ENCODE results near the gene MNDA.

- TF ChIP-seq, protein P1, sequence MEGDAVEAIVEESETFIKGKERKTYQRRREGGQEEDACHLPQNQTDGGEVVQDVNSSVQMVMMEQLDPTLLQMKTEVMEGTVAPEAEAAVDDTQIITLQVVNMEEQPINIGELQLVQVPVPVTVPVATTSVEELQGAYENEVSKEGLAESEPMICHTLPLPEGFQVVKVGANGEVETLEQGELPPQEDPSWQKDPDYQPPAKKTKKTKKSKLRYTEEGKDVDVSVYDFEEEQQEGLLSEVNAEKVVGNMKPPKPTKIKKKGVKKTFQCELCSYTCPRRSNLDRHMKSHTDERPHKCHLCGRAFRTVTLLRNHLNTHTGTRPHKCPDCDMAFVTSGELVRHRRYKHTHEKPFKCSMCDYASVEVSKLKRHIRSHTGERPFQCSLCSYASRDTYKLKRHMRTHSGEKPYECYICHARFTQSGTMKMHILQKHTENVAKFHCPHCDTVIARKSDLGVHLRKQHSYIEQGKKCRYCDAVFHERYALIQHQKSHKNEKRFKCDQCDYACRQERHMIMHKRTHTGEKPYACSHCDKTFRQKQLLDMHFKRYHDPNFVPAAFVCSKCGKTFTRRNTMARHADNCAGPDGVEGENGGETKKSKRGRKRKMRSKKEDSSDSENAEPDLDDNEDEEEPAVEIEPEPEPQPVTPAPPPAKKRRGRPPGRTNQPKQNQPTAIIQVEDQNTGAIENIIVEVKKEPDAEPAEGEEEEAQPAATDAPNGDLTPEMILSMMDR (IDR thresholded peaks at IDR 0.05): no peak
- no peak for TF ChIP-seq POLR2A (IDR thresholded peaks at IDR 0.05)
These were observed 18.0 kb upstream of the MNDA start for GRCh38 chr1:158813164-158813563.
